Measurements from ENCODE around the gene SEC14L5. TPM values are rescaled to one million over a fixed set of nuclear protein-coding genes. Genes with fewer than 3 reads are reported as not detected.

Gene SEC14L5
- total RNA-seq, 1 experiment from 2014 or later: 2.3 TPM

- TF ChIP-seq, protein P1, sequence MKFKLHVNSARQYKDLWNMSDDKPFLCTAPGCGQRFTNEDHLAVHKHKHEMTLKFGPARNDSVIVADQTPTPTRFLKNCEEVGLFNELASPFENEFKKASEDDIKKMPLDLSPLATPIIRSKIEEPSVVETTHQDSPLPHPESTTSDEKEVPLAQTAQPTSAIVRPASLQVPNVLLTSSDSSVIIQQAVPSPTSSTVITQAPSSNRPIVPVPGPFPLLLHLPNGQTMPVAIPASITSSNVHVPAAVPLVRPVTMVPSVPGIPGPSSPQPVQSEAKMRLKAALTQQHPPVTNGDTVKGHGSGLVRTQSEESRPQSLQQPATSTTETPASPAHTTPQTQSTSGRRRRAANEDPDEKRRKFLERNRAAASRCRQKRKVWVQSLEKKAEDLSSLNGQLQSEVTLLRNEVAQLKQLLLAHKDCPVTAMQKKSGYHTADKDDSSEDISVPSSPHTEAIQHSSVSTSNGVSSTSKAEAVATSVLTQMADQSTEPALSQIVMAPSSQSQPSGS (CRISPR knock-in tag; IDR thresholded peaks at IDR 0.05; ENCODE audit: borderline replicate concordance, low read depth): no peak
- TF ChIP-seq USF2 (CRISPR knock-in tag; IDR thresholded peaks at IDR 0.05): no peak
- no peak for TF ChIP-seq CBFB (CRISPR knock-in tag; IDR thresholded peaks at IDR 0.05; ENCODE audit: low read depth)
- no peak for TF ChIP-seq ETV6 (CRISPR knock-in tag; IDR thresholded peaks at IDR 0.05)
- no peak for TF ChIP-seq TEAD4 (CRISPR knock-in tag; IDR thresholded peaks at IDR 0.05)
- no peak for TF ChIP-seq ELF4 (CRISPR knock-in tag; IDR thresholded peaks at IDR 0.05; ENCODE audit: low read depth)
- TF ChIP-seq, protein P2, sequence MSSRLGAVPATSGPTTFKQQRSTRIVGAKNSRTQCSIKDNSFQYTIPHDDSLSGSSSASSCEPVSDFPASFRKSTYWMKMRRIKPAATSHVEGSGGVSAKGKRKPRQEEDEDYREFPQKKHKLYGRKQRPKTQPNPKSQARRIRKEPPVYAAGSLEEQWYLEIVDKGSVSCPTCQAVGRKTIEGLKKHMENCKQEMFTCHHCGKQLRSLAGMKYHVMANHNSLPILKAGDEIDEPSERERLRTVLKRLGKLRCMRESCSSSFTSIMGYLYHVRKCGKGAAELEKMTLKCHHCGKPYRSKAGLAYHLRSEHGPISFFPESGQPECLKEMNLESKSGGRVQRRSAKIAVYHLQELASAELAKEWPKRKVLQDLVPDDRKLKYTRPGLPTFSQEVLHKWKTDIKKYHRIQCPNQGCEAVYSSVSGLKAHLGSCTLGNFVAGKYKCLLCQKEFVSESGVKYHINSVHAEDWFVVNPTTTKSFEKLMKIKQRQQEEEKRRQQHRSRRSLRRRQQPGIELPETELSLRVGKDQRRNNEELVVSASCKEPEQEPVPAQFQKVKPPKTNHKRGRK (CRISPR knock-in tag; IDR thresholded peaks at IDR 0.05; ENCODE audit: borderline replicate concordance): no peak
- TF ChIP-seq FOXK1 (CRISPR knock-in tag; IDR thresholded peaks at IDR 0.05): no peak
- no peak for TF ChIP-seq AFF4 (CRISPR knock-in tag; IDR thresholded peaks at IDR 0.05; ENCODE audit: borderline replicate concordance)
- TF ChIP-seq, protein P3, sequence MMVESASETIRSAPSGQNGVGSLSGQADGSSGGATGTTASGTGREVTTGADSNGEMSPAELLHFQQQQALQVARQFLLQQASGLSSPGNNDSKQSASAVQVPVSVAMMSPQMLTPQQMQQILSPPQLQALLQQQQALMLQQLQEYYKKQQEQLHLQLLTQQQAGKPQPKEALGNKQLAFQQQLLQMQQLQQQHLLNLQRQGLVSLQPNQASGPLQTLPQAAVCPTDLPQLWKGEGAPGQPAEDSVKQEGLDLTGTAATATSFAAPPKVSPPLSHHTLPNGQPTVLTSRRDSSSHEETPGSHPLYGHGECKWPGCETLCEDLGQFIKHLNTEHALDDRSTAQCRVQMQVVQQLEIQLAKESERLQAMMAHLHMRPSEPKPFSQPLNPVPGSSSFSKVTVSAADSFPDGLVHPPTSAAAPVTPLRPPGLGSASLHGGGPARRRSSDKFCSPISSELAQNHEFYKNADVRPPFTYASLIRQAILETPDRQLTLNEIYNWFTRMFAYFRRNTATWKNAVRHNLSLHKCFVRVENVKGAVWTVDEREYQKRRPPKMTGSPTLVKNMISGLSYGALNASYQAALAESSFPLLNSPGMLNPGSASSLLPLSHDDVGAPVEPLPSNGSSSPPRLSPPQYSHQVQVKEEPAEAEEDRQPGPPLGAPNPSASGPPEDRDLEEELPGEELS (CRISPR knock-in tag; IDR thresholded peaks at IDR 0.05): no peak
- no peak for TF ChIP-seq CTCF (IDR thresholded peaks at IDR 0.05)
- TF ChIP-seq, protein P4, sequence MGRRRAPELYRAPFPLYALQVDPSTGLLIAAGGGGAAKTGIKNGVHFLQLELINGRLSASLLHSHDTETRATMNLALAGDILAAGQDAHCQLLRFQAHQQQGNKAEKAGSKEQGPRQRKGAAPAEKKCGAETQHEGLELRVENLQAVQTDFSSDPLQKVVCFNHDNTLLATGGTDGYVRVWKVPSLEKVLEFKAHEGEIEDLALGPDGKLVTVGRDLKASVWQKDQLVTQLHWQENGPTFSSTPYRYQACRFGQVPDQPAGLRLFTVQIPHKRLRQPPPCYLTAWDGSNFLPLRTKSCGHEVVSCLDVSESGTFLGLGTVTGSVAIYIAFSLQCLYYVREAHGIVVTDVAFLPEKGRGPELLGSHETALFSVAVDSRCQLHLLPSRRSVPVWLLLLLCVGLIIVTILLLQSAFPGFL (CRISPR knock-in tag; IDR thresholded peaks at IDR 0.05; ENCODE audit: borderline replicate concordance): no peak
- TF ChIP-seq JAZF1 (CRISPR knock-in tag; IDR thresholded peaks at IDR 0.05): no peak
- TF ChIP-seq ZBTB21 (CRISPR knock-in tag; IDR thresholded peaks at IDR 0.05; ENCODE audit: borderline replicate concordance): no peak
- no peak for TF ChIP-seq GRHL2 (CRISPR knock-in tag; IDR thresholded peaks at IDR 0.05; ENCODE audit: insufficient replicate concordance, severe bottlenecking)
- TF ChIP-seq GTF2I (CRISPR knock-in tag; conservative IDR thresholded peaks at IDR 0.05): no peak
- no peak for TF ChIP-seq EMX1 (CRISPR knock-in tag; IDR thresholded peaks at IDR 0.05)
- TF ChIP-seq SP1 (CRISPR knock-in tag; conservative IDR thresholded peaks at IDR 0.05): no peak
- no peak for DNase-seq (ENCODE audit: low spot score)
- peaks cover 5% of the 10 kb centered on the region for H3K4me1 Mint-ChIP-seq
- POLR2A ChIA-PET: no interaction called here
- no peak for ATAC-seq
- no peak overlapping the region for H3K27ac Mint-ChIP-seq
- no peaks in the 10 kb centered on the region for H3K27me3 Mint-ChIP-seq (ENCODE audit: low read depth)
- no peaks in the 10 kb centered on the region for H3K9me3 Mint-ChIP-seq
- no peaks in the 10 kb centered on the region for H3K36me3 Mint-ChIP-seq
- CTCF ChIA-PET: no interaction called here
- H3K4me3 Mint-ChIP-seq: no peak overlapping the region
These were observed 70.9 kb downstream of the SEC14L5 start for GRCh38 chr16:5028950-5029475.
